Measurements from ENCODE around the gene FUT4.
"Not testable (repeated sequence)": the region's sequence is repeated elsewhere in the genome, so short reads cannot be mapped to it uniquely, and the experiment has no call there.

Gene FUT4

GRCh38 chr11:94533696-94534630, 9.8 kb upstream of the FUT4 start:
- no peak for FAIRE-seq
- no peak for DNase-seq (ENCODE audit: insufficient read length)
- TF ChIP-seq POLR2A (IDR thresholded peaks at IDR 0.05; ENCODE audit: low read depth, low read length) (no peak), TAF1 (IDR thresholded peaks at IDR 0.05; ENCODE audit: borderline replicate concordance, low read depth, low read length) (no peak), POLR2AphosphoS5 (IDR thresholded peaks at IDR 0.05; ENCODE audit: low read depth, low read length) (no peak)

- TF ChIP-seq TAF1 (IDR thresholded peaks at IDR 0.05; ENCODE audit: borderline replicate concordance, low read depth, low read length) (no peak), POLR2AphosphoS5 (IDR thresholded peaks at IDR 0.05; ENCODE audit: low read depth, low read length) (no peak), POLR2A (IDR thresholded peaks at IDR 0.05; ENCODE audit: low read depth, low read length) (no peak)
- FAIRE-seq, result no peak
- no peak for DNase-seq (ENCODE audit: insufficient read length)
Observed at GRCh38 chr11:94536386-94536785, 7.3 kb upstream of the FUT4 start.

- FAIRE-seq (peak; percentile 5), DNase-seq (ENCODE audit: insufficient read length) (no peak)
- TF ChIP-seq POLR2AphosphoS5 (IDR thresholded peaks at IDR 0.05; ENCODE audit: low read depth, low read length) (no peak), POLR2A (IDR thresholded peaks at IDR 0.05; ENCODE audit: low read depth, low read length) (no peak), TAF1 (IDR thresholded peaks at IDR 0.05; ENCODE audit: borderline replicate concordance, low read depth, low read length) (no peak)
Observed at GRCh38 chr11:94537031-94537600, 6.6 kb upstream of the FUT4 start.

- DNase-seq (ENCODE audit: insufficient read length) (no peak), FAIRE-seq (no peak)
- no peak for TF ChIP-seq TAF1 (IDR thresholded peaks at IDR 0.05; ENCODE audit: borderline replicate concordance, low read depth, low read length)
- TF ChIP-seq POLR2A (IDR thresholded peaks at IDR 0.05; ENCODE audit: low read depth, low read length), result no peak
- TF ChIP-seq POLR2AphosphoS5 (IDR thresholded peaks at IDR 0.05; ENCODE audit: low read depth, low read length), result no peak
Observed at GRCh38 chr11:94539420-94539819, 4.3 kb upstream of the FUT4 start.

- FAIRE-seq (no peak), DNase-seq (ENCODE audit: insufficient read length) (no peak)
- no peak for TF ChIP-seq TAF1 (IDR thresholded peaks at IDR 0.05; ENCODE audit: borderline replicate concordance, low read depth, low read length)
- TF ChIP-seq POLR2A (IDR thresholded peaks at IDR 0.05; ENCODE audit: low read depth, low read length), result no peak
- TF ChIP-seq POLR2AphosphoS5 (IDR thresholded peaks at IDR 0.05; ENCODE audit: low read depth, low read length), result no peak
Observed at GRCh38 chr11:94544646-94545263, 1.0 kb downstream of the FUT4 start.

- FAIRE-seq (no peak), DNase-seq (ENCODE audit: insufficient read length) (no peak)
- TF ChIP-seq TAF1 (IDR thresholded peaks at IDR 0.05; ENCODE audit: borderline replicate concordance, low read depth, low read length) (no peak), POLR2A (IDR thresholded peaks at IDR 0.05; ENCODE audit: low read depth, low read length) (no peak), POLR2AphosphoS5 (IDR thresholded peaks at IDR 0.05; ENCODE audit: low read depth, low read length) (no peak)
Observed at GRCh38 chr11:94545264-94546161, 1.8 kb downstream of the FUT4 start.

- DNase-seq (ENCODE audit: insufficient read length) (no peak), FAIRE-seq (no peak)
- TF ChIP-seq POLR2AphosphoS5 (IDR thresholded peaks at IDR 0.05; ENCODE audit: low read depth, low read length), result no peak
- TF ChIP-seq TAF1 (IDR thresholded peaks at IDR 0.05; ENCODE audit: borderline replicate concordance, low read depth, low read length), result no peak
- TF ChIP-seq POLR2A (IDR thresholded peaks at IDR 0.05; ENCODE audit: low read depth, low read length), result no peak
Observed at GRCh38 chr11:94546162-94546470, 2.4 kb downstream of the FUT4 start.

GRCh38 chr11:94546886-94547285, 3.2 kb downstream of the FUT4 start:
- DNase-seq (ENCODE audit: insufficient read length) (no peak), FAIRE-seq (peak; percentile 50)
- TF ChIP-seq POLR2A (IDR thresholded peaks at IDR 0.05; ENCODE audit: low read depth, low read length), result no peak

- no peak for FAIRE-seq
- TF ChIP-seq POLR2AphosphoS5 (IDR thresholded peaks at IDR 0.05; ENCODE audit: low read depth, low read length) (no peak), POLR2A (IDR thresholded peaks at IDR 0.05; ENCODE audit: low read depth, low read length) (no peak), TAF1 (IDR thresholded peaks at IDR 0.05; ENCODE audit: borderline replicate concordance, low read depth, low read length) (no peak)
- no peak for DNase-seq (ENCODE audit: insufficient read length)
Observed at GRCh38 chr11:94549146-94549545, 5.4 kb downstream of the FUT4 start.

- DNase-seq (ENCODE audit: insufficient read length) (no peak), FAIRE-seq (peak; percentile 60)
- TF ChIP-seq POLR2AphosphoS5 (IDR thresholded peaks at IDR 0.05; ENCODE audit: low read depth, low read length) (no peak), POLR2A (IDR thresholded peaks at IDR 0.05; ENCODE audit: low read depth, low read length) (no peak), TAF1 (IDR thresholded peaks at IDR 0.05; ENCODE audit: borderline replicate concordance, low read depth, low read length) (no peak)
Observed at GRCh38 chr11:94550513-94550912, 6.8 kb downstream of the FUT4 start.

GRCh38 chr11:94553938-94554337, 10.2 kb downstream of the FUT4 start:
- TF ChIP-seq POLR2A (IDR thresholded peaks at IDR 0.05; ENCODE audit: low read depth, low read length) (no peak), TAF1 (IDR thresholded peaks at IDR 0.05; ENCODE audit: borderline replicate concordance, low read depth, low read length) (no peak), POLR2AphosphoS5 (IDR thresholded peaks at IDR 0.05; ENCODE audit: low read depth, low read length) (no peak)
- FAIRE-seq (no peak), DNase-seq (ENCODE audit: insufficient read length) (no peak)

- not testable (repeated sequence) for DNase-seq (ENCODE audit: insufficient read length); FAIRE-seq
Observed at GRCh38 chr11:94555752-94556329, 12.1 kb downstream of the FUT4 start.
